ENCODE results near the gene SLC46A3.
"Not testable (repeated sequence)": the region's sequence is repeated elsewhere in the genome, so short reads cannot be mapped to it uniquely, and the experiment has no call there.

Gene SLC46A3, protein sequence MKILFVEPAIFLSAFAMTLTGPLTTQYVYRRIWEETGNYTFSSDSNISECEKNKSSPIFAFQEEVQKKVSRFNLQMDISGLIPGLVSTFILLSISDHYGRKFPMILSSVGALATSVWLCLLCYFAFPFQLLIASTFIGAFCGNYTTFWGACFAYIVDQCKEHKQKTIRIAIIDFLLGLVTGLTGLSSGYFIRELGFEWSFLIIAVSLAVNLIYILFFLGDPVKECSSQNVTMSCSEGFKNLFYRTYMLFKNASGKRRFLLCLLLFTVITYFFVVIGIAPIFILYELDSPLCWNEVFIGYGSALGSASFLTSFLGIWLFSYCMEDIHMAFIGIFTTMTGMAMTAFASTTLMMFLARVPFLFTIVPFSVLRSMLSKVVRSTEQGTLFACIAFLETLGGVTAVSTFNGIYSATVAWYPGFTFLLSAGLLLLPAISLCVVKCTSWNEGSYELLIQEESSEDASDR

DNA sequence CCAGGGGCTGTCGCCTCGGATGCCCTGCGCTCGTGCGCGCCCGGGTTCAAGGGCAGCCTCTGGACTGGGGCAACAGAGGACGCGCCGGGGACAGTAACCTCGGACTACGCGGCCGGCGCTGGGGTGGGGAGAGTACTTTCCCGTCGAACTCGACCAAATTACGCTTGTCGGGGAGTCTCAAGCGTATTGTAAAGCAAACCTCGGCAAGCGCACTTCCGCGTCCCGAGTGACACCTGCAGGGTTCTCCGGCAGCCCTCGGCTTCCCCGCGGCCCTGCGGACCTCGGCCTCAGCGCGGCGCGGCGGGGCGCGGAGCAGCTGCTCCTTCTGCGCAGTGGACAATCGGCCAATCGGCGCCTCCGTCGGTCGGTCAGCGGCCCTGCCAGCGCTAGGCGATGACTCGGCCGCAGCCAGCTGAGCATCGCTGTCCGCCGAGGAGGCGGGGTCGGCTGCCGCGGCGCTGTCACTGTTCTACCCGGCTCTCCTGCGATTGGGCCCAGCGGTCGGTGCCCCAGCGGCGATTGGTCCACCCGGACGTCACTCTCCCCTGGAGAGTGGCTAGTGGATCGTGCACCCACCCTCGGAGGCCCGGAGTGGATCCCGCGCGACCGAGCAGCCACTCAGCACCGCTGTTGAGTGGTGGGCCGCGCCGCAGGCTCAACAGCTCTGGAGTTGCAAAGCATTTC lies at the start of gene SLC46A3:
Gene SLC46A3, minus strand, starts transcription at position 428 of the 684 bp plus-strand sequence. CDS start 972 bp downstream, outside the sequence.
- in situ Hi-C loops (cut with HindIII; ENCODE audit: low pct_ligation_motif_present, low pct_unique_long_range_greater_than_20kb, low sequenced_read_pairs) = no loop called here
- DNase-seq = peak; percentile 92

DNA sequence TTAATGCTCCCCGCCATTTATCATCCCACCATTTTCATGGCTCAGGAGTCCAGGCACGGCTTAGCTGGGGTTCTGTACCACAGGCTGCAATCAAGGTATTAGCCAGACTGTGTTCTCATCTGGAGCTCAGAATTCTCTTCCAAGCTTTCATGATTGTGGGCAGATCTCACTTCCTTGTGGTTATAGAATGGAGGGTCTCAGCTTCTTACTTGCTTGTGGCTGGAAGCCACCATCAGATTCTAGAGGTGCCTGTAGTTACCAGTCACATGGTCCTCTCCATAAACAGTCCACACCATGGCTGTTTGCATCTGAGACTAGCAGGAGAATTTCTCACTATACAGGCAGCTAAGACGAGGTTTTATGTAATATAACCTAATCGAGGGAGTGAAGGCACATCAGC lies 45.1 kb upstream of the SLC46A3 start:
- in situ Hi-C loops (cut with HindIII; ENCODE audit: low pct_ligation_motif_present, low pct_unique_long_range_greater_than_20kb, low sequenced_read_pairs) = no loop called here
- no peak for DNase-seq

DNA sequence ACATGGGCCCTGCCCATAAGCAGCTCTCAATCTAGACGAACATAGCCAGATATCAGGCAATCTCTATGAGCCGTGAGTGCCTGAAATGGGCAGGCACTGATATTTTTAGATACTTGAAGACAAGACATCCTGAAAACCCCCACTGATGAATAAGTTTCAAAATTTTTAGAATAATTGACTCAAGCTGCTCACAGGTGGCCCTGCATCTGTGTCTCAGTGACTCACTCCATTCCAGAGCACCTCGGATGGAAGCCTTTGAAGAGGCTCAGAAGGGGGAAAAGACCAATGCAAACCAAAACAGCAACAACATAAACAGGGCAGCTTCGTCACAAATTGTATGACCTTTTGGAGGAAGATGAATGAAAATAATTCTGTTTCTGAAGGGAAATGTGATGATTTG lies 42.8 kb upstream of the SLC46A3 start:
- no peak for DNase-seq
- in situ Hi-C loops (cut with HindIII; ENCODE audit: low pct_ligation_motif_present, low pct_unique_long_range_greater_than_20kb, low sequenced_read_pairs) = no loop called here

- no peak for DNase-seq
- in situ Hi-C loops (cut with HindIII; ENCODE audit: low pct_ligation_motif_present, low pct_unique_long_range_greater_than_20kb, low sequenced_read_pairs) = no loop called here
Observed at GRCh38 chr13:28755546-28755870, 36.7 kb upstream of the SLC46A3 start.

- DNase-seq = no peak
- in situ Hi-C loops (cut with HindIII; ENCODE audit: low pct_ligation_motif_present, low pct_unique_long_range_greater_than_20kb, low sequenced_read_pairs) = no loop called here
Observed at GRCh38 chr13:28754698-28755545, 36.2 kb upstream of the SLC46A3 start.

- in situ Hi-C loops (cut with HindIII; ENCODE audit: low pct_ligation_motif_present, low pct_unique_long_range_greater_than_20kb, low sequenced_read_pairs) = no loop called here
Observed at GRCh38 chr13:28753946-28754345, 35.2 kb upstream of the SLC46A3 start.

GRCh38 chr13:28753208-28753892 lies 34.6 kb upstream of the SLC46A3 start:
- in situ Hi-C loops (cut with HindIII; ENCODE audit: low pct_ligation_motif_present, low pct_unique_long_range_greater_than_20kb, low sequenced_read_pairs) = no loop called here
- DNase-seq = peak; percentile 85

More at GRCh38 chr13:28753946-28754345, 35.2 kb upstream of the SLC46A3 start:
- DNase-seq = no peak

GRCh38 chr13:28751175-28751960 lies 32.6 kb upstream of the SLC46A3 start:
- DNase-seq = no peak
- in situ Hi-C loops (cut with HindIII; ENCODE audit: low pct_ligation_motif_present, low pct_unique_long_range_greater_than_20kb, low sequenced_read_pairs) = no loop called here

DNA sequence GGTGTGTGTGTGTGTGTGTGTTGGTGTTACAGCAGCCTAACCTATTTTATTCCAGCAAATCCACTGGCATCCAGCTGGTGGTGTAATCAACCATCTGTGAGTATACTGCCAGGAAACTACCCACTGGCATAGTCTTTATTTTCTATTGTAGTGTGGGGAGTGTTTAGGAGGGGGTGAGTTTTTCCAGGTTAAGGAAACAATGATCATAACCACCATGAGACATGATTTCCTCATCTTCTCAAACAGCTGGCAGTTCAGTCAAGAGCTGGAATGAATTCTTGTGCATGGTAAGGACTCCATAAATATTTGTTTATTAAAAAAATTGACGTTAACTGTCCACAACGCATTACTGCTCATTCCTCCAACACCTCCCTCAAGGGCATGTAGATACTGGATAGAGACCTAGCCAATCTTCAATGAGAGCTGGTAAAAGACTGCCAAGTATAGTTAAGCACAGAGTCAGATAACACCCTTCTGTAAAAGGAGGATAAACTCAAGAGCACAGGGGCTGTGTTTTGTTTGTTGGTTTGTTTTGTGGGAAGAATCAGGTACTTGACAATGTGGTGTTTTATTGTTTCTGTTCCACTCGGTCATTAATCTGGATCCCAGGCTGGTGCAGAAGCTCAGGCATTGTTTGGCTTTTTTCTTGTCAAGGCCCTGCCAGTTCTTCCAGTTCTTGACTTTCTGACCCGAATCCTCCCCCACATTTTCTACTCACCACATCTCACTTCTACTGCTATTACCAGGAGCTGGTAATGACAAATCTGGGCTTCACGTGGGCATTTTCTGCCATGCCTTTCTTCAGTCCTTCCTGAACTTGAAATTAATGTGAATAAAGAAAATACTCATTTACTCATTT lies 31.6 kb upstream of the SLC46A3 start:
- DNase-seq = no peak
- in situ Hi-C loops (cut with HindIII; ENCODE audit: low pct_ligation_motif_present, low pct_unique_long_range_greater_than_20kb, low sequenced_read_pairs) = no loop called here

GRCh38 chr13:28747851-28748250 lies 29.1 kb upstream of the SLC46A3 start:
- in situ Hi-C loops (cut with HindIII; ENCODE audit: low pct_ligation_motif_present, low pct_unique_long_range_greater_than_20kb, low sequenced_read_pairs) = no loop called here

GRCh38 chr13:28746287-28746612 lies 27.5 kb upstream of the SLC46A3 start:
- in situ Hi-C loops (cut with HindIII; ENCODE audit: low pct_ligation_motif_present, low pct_unique_long_range_greater_than_20kb, low sequenced_read_pairs) = no loop called here

More at GRCh38 chr13:28747851-28748250, 29.1 kb upstream of the SLC46A3 start:
- no peak for DNase-seq

GRCh38 chr13:28744656-28745055 lies 25.9 kb upstream of the SLC46A3 start:
- in situ Hi-C loops (cut with HindIII; ENCODE audit: low pct_ligation_motif_present, low pct_unique_long_range_greater_than_20kb, low sequenced_read_pairs) = no loop called here

More at GRCh38 chr13:28746287-28746612, 27.5 kb upstream of the SLC46A3 start:
- DNase-seq = no peak

GRCh38 chr13:28744091-28744536 lies 25.3 kb upstream of the SLC46A3 start:
- in situ Hi-C loops (cut with HindIII; ENCODE audit: low pct_ligation_motif_present, low pct_unique_long_range_greater_than_20kb, low sequenced_read_pairs) = no loop called here
- DNase-seq = no peak

More at GRCh38 chr13:28744656-28745055, 25.9 kb upstream of the SLC46A3 start:
- no peak for DNase-seq

- in situ Hi-C loops (cut with HindIII; ENCODE audit: low pct_ligation_motif_present, low pct_unique_long_range_greater_than_20kb, low sequenced_read_pairs) = no loop called here
- no peak for DNase-seq
Observed at GRCh38 chr13:28743499-28744083, 24.8 kb upstream of the SLC46A3 start.

GRCh38 chr13:28743020-28743419 lies 24.2 kb upstream of the SLC46A3 start:
- no peak for DNase-seq
- in situ Hi-C loops (cut with HindIII; ENCODE audit: low pct_ligation_motif_present, low pct_unique_long_range_greater_than_20kb, low sequenced_read_pairs) = no loop called here

DNA sequence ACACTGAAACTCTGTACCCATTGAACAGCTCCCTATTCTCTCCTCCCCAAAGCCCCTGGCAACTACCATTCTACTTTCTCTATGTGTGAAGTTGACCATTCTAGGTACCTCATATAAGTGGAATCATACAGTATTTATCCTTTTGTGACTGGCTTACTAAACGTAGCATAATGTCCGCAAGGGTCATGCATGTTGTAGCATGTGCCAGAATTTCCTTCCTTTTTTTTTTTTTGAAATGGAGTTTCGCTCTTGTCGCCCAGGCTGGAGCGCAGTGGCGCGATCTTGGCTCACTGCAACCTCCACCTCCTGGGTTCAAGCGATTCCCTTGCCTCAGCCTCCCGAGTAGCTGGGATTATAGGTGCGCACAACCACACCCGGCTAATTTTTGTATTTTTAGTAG lies 23.7 kb upstream of the SLC46A3 start:
- DNase-seq; in situ Hi-C loops (cut with HindIII; ENCODE audit: low pct_ligation_motif_present, low pct_unique_long_range_greater_than_20kb, low sequenced_read_pairs): not testable (repeated sequence)

All from ACHN (cell line).